IMR-90 (cell line): ENCODE measurements around the gene CHORDC1.

Source experiments
- CEBPB ChIP-seq: IDR thresholded peaks from 2 replicates; pipeline ENCODE4 v1.6.1; 2012; ENCODE audit warnings: low read depth, low read length, improper control_type of control experiment
- RAD21 ChIP-seq: IDR thresholded peaks from 2 replicates; pipeline ENCODE4 v1.6.1; 2012; ENCODE audit warnings: low read length, improper control_type of control experiment

- TF ChIP-seq RAD21 (no peak), CEBPB (no peak)
These were observed 44.1 kb downstream of the CHORDC1 start for GRCh38 chr11:90178751-90179150.
